HG02852 (cell line): ENCODE measurements around the gene SBF2.
"Not testable (repeated sequence)": the region's sequence is repeated elsewhere in the genome, so short reads cannot be mapped to it uniquely, and the experiment has no call there.

Experiments used
- ATAC-seq: cut with Tn5 transposase; IDR thresholded peaks from one replicate; pipeline ENCODE4 v1.9.1; 2021; ENCODE audit warnings: mild to moderate bottlenecking, moderate library complexity; ENCODE audit not compliant: unreplicated experiment

SBF2 gene

GRCh38 chr11:10029386-10030121, 264.5 kb downstream of the SBF2 start:
- no peak for ATAC-seq

- no peak for ATAC-seq
These were observed 267.5 kb downstream of the SBF2 start for GRCh38 chr11:10026514-10026913.

GRCh38 chr11:10023212-10023611, 270.8 kb downstream of the SBF2 start:
- no peak for ATAC-seq

- ATAC-seq = no peak
These were observed 271.3 kb downstream of the SBF2 start for GRCh38 chr11:10022764-10023163.

- no peak for ATAC-seq
These were observed 272.5 kb downstream of the SBF2 start for GRCh38 chr11:10021563-10021962.

- no peak for ATAC-seq
These were observed 273.9 kb downstream of the SBF2 start for GRCh38 chr11:10019906-10020682.

- no peak for ATAC-seq
These were observed 276.1 kb downstream of the SBF2 start for GRCh38 chr11:10017911-10018310.

- no peak for ATAC-seq
These were observed 277.0 kb downstream of the SBF2 start for GRCh38 chr11:10017050-10017449.

GRCh38 chr11:10012068-10012467, 282.0 kb downstream of the SBF2 start:
- ATAC-seq = no peak

- no peak for ATAC-seq
These were observed 288.0 kb downstream of the SBF2 start for GRCh38 chr11:10005955-10006525.

- no peak for ATAC-seq
These were observed 289.4 kb downstream of the SBF2 start for GRCh38 chr11:10004526-10005113.

GRCh38 chr11:10002221-10002620, 291.8 kb downstream of the SBF2 start:
- no peak for ATAC-seq

- ATAC-seq = no peak
These were observed 301.7 kb downstream of the SBF2 start for GRCh38 chr11:9992306-9992705.

- ATAC-seq = no peak
These were observed 303.6 kb downstream of the SBF2 start for GRCh38 chr11:9990221-9990973.

- ATAC-seq = not testable (repeated sequence)
These were observed 306.7 kb downstream of the SBF2 start for GRCh38 chr11:9987303-9987702.

- no peak for ATAC-seq
These were observed 311.0 kb downstream of the SBF2 start for GRCh38 chr11:9982796-9983579.

- no peak for ATAC-seq
These were observed 311.8 kb downstream of the SBF2 start for GRCh38 chr11:9982127-9982795.

GRCh38 chr11:9980931-9981330, 313.1 kb downstream of the SBF2 start:
- no peak for ATAC-seq

- no peak for ATAC-seq
These were observed 316.5 kb downstream of the SBF2 start for GRCh38 chr11:9977554-9977953.

GRCh38 chr11:9974375-9974774, 319.6 kb downstream of the SBF2 start:
- no peak for ATAC-seq
